HepG2 (cell line): ENCODE results near the gene RAD54L2. TPM values are rescaled to one million over a fixed set of nuclear protein-coding genes. Genes with fewer than 3 reads are reported as not detected.
"Not testable (repeated sequence)": the region's sequence is repeated elsewhere in the genome, so short reads cannot be mapped to it uniquely, and the experiment has no call there.

Experiments used
- FOXJ3 ChIP-seq: sonication (generic); formaldehyde crosslinking; IDR thresholded peaks from 2 replicates; pipeline ENCODE4 v1.4.0; 2020; ENCODE audit warnings: missing genetic modification reagents, mild to moderate bottlenecking, borderline replicate concordance
- KAT8 ChIP-seq: IDR thresholded peaks from 2 replicates; pipeline ENCODE4 v1.6.1; 2016; ENCODE audit warnings: missing genetic modification reagents, missing compliant biosample characterization
- NR2F6 ChIP-seq, 2 experiments: IDR thresholded peaks; 2 replicates each; pipeline ENCODE4 v1.6.1; 2016; ENCODE audit warnings: antibody characterized with exemption in 1 of 2, mild to moderate bottlenecking in 1 of 2
- POGZ ChIP-seq: sonication (generic); formaldehyde crosslinking; IDR thresholded peaks from 2 replicates; pipeline ENCODE4 v1.4.0; 2020; ENCODE audit warnings: mild to moderate bottlenecking, missing genetic modification reagents
- RXRB ChIP-seq: IDR thresholded peaks from 2 replicates; pipeline ENCODE4 v1.6.1; 2016; ENCODE audit warnings: borderline replicate concordance, missing genetic modification reagents, missing compliant biosample characterization
- SOX13 ChIP-seq, 3 experiments: fragments of 450-650 bp in 1 of 3; sonication (generic) in 1 of 3; formaldehyde crosslinking in 1 of 3; IDR thresholded peaks in 2 of 3; conservative IDR thresholded peaks in 1 of 3; 2 replicates each; pipeline versions ENCODE4 v1.5.0 to v1.6.1; 2016 to 2020; ENCODE audit warnings: antibody characterized with exemption in 1 of 3, mild to moderate bottlenecking in 1 of 3, missing compliant biosample characterization in 1 of 3, missing genetic modification reagents in 1 of 3, moderate library complexity in 1 of 3
- SOX6 ChIP-seq, 2 experiments: fragments of 450-650 bp in 1 of 2; sonication (generic) in 1 of 2; formaldehyde crosslinking in 1 of 2; IDR thresholded peaks; 2 replicates each; pipeline versions ENCODE4 v1.4.0 to v1.6.1; 2017 to 2020; ENCODE audit warnings: antibody characterized with exemption in 1 of 2, mild to moderate bottlenecking in 1 of 2, missing genetic modification reagents in 1 of 2
- ZMYM3 ChIP-seq: sonication (generic); formaldehyde crosslinking; IDR thresholded peaks from 2 replicates; pipeline ENCODE4 v1.5.1; 2020; ENCODE audit warnings: mild to moderate bottlenecking, missing genetic modification reagents
- ZNF121 ChIP-seq: sonication (generic); formaldehyde crosslinking; IDR thresholded peaks from 2 replicates; pipeline ENCODE4 v1.5.0; 2020; ENCODE audit warnings: mild to moderate bottlenecking, missing genetic modification reagents
- ZNF124 ChIP-seq: sonication (generic); formaldehyde crosslinking; IDR thresholded peaks from 2 replicates; pipeline ENCODE4 v1.4.0; 2020; ENCODE audit warnings: missing genetic modification reagents
- ZNF644 ChIP-seq: IDR thresholded peaks from 2 replicates; pipeline ENCODE4 v1.6.1; 2016; ENCODE audit warnings: low read depth
- polyA plus RNA-seq, 8 experiments: library from polyadenylated mRNA; depleted of rRNA in 3 of 8; stranded (reverse) in 7 of 8; unstranded in 1 of 8; fragments of >200 nt; fragmentation: Illumina TruSeq in 4 of 8; extraction: Trizol in 4 of 8; gene quantifications; 2 replicates each; pipeline versions ENCODE4 v1.2.1 to v1.2.3, GENCODE V29; 2011 to 2016; ENCODE audit warnings: low read depth in 4 of 8, missing spikeins in 1 of 8, mixed read lengths in 1 of 8; ENCODE audit not compliant: insufficient read depth in 1 of 8
- total RNA-seq, 5 experiments: library from RNA; depleted of rRNA; stranded (reverse); fragments of >200 nt; fragmentation: Illumina TruSeq; extraction: Trizol; gene quantifications; 2 replicates each; pipeline ENCODE4 v1.2.3, GENCODE V29; 2016; ENCODE audit warnings: low read depth in 1 of 5
- TF ChIP-seq, protein P1 (sequence below): IDR thresholded peaks from 2 replicates; pipeline ENCODE4 v1.6.1; 2016; ENCODE audit warnings: low read depth
- TF ChIP-seq, protein P2 (sequence below): sonication (generic); formaldehyde crosslinking; conservative IDR thresholded peaks from 2 replicates; pipeline ENCODE4 v1.4.0; 2020; ENCODE audit warnings: mild to moderate bottlenecking, missing genetic modification reagents, moderate library complexity
- TF ChIP-seq, protein P3 (sequence below): sonication (generic); formaldehyde crosslinking; IDR thresholded peaks from 2 replicates; pipeline ENCODE4 v1.5.0; 2020; ENCODE audit warnings: mild to moderate bottlenecking, missing genetic modification reagents, borderline replicate concordance
- TF ChIP-seq, protein P4 (sequence below): sonication (generic); formaldehyde crosslinking; IDR thresholded peaks from 2 replicates; pipeline ENCODE4 v1.4.0; 2020; ENCODE audit warnings: missing genetic modification reagents, mild to moderate bottlenecking, borderline replicate concordance

The RAD54L2 gene
- total and polyA plus RNA-seq, 2 of the 13 experiments (the other 11 are each of a cell fraction or from before 2014, with no cell fraction given): 5.5 to 14.8 TPM

DNA sequence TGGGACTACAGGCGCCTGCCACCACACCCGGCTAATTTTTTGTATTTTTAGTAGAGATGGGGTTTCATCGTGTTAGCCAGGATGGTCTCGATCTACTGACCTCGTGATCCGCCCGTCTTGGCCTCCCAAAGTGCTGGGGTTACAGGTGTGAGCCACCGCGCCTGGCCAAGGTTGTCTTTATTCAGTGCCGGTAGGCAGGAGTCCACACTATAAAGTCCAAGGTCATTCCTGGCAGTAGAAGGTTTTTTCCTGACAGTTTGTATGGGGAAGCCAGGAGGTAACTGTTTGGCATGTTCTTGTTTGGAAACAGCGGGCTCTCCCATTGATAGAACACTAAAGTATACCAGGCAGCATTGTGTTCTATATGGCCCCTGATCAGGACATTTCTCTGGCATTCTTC, 4.1 kb downstream of the RAD54L2 start (continued):
- TF ChIP-seq, protein P1, sequence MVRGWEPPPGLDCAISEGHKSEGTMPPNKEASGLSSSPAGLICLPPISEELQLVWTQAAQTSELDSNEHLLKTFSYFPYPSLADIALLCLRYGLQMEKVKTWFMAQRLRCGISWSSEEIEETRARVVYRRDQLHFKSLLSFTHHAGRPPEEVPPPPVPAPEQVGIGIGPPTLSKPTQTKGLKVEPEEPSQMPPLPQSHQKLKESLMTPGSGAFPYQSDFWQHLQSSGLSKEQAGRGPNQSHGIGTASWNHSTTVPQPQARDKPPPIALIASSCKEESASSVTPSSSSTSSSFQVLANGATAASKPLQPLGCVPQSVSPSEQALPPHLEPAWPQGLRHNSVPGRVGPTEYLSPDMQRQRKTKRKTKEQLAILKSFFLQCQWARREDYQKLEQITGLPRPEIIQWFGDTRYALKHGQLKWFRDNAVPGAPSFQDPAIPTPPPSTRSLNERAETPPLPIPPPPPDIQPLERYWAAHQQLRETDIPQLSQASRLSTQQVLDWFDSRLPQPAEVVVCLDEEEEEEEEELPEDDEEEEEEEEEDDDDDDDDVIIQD (CRISPR knock-in tag): peak; percentile 99
- TF ChIP-seq, protein P2, sequence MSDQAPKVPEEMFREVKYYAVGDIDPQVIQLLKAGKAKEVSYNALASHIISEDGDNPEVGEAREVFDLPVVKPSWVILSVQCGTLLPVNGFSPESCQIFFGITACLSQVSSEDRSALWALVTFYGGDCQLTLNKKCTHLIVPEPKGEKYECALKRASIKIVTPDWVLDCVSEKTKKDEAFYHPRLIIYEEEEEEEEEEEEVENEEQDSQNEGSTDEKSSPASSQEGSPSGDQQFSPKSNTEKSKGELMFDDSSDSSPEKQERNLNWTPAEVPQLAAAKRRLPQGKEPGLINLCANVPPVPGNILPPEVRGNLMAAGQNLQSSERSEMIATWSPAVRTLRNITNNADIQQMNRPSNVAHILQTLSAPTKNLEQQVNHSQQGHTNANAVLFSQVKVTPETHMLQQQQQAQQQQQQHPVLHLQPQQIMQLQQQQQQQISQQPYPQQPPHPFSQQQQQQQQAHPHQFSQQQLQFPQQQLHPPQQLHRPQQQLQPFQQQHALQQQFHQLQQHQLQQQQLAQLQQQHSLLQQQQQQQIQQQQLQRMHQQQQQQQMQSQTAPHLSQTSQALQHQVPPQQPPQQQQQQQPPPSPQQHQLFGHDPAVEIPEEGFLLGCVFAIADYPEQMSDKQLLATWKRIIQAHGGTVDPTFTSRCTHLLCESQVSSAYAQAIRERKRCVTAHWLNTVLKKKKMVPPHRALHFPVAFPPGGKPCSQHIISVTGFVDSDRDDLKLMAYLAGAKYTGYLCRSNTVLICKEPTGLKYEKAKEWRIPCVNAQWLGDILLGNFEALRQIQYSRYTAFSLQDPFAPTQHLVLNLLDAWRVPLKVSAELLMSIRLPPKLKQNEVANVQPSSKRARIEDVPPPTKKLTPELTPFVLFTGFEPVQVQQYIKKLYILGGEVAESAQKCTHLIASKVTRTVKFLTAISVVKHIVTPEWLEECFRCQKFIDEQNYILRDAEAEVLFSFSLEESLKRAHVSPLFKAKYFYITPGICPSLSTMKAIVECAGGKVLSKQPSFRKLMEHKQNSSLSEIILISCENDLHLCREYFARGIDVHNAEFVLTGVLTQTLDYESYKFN (CRISPR knock-in tag): peak; percentile 47
- TF ChIP-seq FOXJ3 (CRISPR knock-in tag) (peak; percentile 39; the same call in 1 of the 2 replicates), POGZ (peak; percentile 96), NR2F6 (IDR thresholded peaks at IDR 0.05) (0 out of 2 replicates have a peak, but pooled peaks have one; percentile 36), NR2F6 (CRISPR knock-in tag; IDR thresholded peaks at IDR 0.05) (peak; percentile 51), RXRB (peak; percentile 31; the same call in 1 of the 2 replicates), ZMYM3 (CRISPR knock-in tag) (peak; percentile 89), ZNF644 (CRISPR knock-in tag) (peak; percentile 48; the same call in 1 of the 2 replicates), SOX6 (CRISPR knock-in tag; IDR thresholded peaks at IDR 0.05) (peak; percentile 63), ZNF121 (CRISPR knock-in tag) (peak; percentile 7; the same call in 1 of the 2 replicates), SOX13 (CRISPR knock-in tag; conservative IDR thresholded peaks at IDR 0.05 in 1 of 2, IDR thresholded peaks at IDR 0.05 in 1 of 2) (peak in 1 of 2 experiments; percentile 53; a peak in 1 of 4 replicates), KAT8 (CRISPR knock-in tag) (0 out of 2 replicates have a peak, but pooled peaks have one; percentile 35), ZNF124 (0 out of 2 replicates have a peak, but pooled peaks have one; percentile 40)
- TF ChIP-seq SOX6, SOX13 (IDR thresholded peaks at IDR 0.05): not testable (repeated sequence)
- TF ChIP-seq, protein P3, sequence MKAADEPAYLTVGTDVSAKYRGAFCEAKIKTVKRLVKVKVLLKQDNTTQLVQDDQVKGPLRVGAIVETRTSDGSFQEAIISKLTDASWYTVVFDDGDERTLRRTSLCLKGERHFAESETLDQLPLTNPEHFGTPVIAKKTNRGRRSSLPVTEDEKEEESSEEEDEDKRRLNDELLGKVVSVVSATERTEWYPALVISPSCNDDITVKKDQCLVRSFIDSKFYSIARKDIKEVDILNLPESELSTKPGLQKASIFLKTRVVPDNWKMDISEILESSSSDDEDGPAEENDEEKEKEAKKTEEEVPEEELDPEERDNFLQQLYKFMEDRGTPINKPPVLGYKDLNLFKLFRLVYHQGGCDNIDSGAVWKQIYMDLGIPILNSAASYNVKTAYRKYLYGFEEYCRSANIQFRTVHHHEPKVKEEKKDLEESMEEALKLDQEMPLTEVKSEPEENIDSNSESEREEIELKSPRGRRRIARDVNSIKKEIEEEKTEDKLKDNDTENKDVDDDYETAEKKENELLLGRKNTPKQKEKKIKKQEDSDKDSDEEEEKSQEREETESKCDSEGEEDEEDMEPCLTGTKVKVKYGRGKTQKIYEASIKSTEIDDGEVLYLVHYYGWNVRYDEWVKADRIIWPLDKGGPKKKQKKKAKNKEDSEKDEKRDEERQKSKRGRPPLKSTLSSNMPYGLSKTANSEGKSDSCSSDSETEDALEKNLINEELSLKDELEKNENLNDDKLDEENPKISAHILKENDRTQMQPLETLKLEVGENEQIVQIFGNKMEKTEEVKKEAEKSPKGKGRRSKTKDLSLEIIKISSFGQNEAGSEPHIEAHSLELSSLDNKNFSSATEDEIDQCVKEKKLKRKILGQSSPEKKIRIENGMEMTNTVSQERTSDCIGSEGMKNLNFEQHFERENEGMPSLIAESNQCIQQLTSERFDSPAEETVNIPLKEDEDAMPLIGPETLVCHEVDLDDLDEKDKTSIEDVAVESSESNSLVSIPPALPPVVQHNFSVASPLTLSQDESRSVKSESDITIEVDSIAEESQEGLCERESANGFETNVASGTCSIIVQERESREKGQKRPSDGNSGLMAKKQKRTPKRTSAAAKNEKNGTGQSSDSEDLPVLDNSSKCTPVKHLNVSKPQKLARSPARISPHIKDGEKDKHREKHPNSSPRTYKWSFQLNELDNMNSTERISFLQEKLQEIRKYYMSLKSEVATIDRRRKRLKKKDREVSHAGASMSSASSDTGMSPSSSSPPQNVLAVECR (CRISPR knock-in tag): peak; percentile 27; the same call in 1 of the 2 replicates
- TF ChIP-seq, protein P4, sequence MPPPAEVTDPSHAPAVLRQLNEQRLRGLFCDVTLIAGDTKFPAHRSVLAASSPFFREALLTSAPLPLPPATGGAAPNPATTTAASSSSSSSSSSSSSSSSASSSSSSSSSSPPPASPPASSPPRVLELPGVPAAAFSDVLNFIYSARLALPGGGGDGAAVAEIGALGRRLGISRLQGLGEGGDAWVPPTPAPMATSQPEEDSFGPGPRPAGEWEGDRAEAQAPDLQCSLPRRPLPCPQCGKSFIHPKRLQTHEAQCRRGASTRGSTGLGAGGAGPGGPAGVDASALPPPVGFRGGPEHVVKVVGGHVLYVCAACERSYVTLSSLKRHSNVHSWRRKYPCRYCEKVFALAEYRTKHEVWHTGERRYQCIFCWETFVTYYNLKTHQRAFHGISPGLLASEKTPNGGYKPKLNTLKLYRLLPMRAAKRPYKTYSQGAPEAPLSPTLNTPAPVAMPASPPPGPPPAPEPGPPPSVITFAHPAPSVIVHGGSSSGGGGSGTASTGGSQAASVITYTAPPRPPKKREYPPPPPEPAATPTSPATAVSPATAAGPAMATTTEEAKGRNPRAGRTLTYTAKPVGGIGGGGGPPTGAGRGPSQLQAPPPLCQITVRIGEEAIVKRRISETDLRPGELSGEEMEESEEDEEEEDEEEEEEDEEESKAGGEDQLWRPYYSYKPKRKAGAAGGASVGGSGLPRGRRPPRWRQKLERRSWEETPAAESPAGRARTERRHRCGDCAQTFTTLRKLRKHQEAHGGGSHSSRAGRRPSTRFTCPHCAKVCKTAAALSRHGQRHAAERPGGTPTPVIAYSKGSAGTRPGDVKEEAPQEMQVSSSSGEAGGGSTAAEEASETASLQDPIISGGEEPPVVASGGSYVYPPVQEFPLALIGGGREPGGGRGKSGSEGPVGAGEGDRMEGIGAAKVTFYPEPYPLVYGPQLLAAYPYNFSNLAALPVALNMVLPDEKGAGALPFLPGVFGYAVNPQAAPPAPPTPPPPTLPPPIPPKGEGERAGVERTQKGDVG (CRISPR knock-in tag): peak; percentile 86; the same call in 1 of the 2 replicates
